SU-DHL-6 (cell line): ENCODE results near the gene GNB5.

Source experiments
- EZH2phosphoT487 ChIP-seq: fragments of 200-600 bp; sonication (generic), shearing (Covaris generic); conservative IDR thresholded peaks from 2 replicates; pipeline ENCODE4 v1.6.1; 2018; ENCODE audit warnings: mild to moderate bottlenecking, antibody characterized with exemption, low read length, moderate library complexity, mixed read lengths
- TF ChIP-seq, protein P1 (sequence below): fragments of 200-600 bp; sonication (generic); IDR thresholded peaks from one replicate; pipeline ENCODE4 v1.5.1; 2017; ENCODE audit warnings: antibody characterized with exemption, mild to moderate bottlenecking, low read length, moderate library complexity; ENCODE audit not compliant: insufficient read depth, poor library complexity, severe bottlenecking

DNA sequence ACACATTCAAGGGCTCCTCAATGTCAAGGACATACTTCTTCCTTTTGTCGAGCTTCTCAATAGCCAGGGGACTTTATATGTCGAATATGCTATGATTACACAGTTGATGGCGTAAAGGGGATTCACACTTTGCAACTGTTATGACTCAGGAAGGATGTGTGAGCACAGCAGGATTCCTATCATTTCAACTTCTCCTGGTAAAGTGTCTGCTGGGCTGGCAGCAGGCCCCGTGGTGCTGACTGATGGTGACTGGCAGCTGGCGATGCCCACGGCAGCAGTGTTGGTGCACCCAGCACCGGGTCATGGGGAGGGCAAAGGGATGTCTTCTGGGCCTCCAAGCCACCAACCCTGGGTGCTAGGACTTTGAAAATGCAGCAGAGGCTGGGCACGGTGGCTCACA, 44.8 kb upstream of the GNB5 start:
- TF ChIP-seq, protein P1, sequence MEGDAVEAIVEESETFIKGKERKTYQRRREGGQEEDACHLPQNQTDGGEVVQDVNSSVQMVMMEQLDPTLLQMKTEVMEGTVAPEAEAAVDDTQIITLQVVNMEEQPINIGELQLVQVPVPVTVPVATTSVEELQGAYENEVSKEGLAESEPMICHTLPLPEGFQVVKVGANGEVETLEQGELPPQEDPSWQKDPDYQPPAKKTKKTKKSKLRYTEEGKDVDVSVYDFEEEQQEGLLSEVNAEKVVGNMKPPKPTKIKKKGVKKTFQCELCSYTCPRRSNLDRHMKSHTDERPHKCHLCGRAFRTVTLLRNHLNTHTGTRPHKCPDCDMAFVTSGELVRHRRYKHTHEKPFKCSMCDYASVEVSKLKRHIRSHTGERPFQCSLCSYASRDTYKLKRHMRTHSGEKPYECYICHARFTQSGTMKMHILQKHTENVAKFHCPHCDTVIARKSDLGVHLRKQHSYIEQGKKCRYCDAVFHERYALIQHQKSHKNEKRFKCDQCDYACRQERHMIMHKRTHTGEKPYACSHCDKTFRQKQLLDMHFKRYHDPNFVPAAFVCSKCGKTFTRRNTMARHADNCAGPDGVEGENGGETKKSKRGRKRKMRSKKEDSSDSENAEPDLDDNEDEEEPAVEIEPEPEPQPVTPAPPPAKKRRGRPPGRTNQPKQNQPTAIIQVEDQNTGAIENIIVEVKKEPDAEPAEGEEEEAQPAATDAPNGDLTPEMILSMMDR, result no peak
- no peak for TF ChIP-seq EZH2phosphoT487
